GM18873 (cell line): Measurements from ENCODE around the gene CACNG3.
"Not testable (repeated sequence)": the region's sequence is repeated elsewhere in the genome, so short reads cannot be mapped to it uniquely, and the experiment has no call there.

Experiments used
- ATAC-seq: cut with Tn5 transposase; IDR thresholded peaks from one replicate; pipeline ENCODE4 v1.9.1; 2021; ENCODE audit warnings: mild to moderate bottlenecking, moderate library complexity, moderate number of reproducible peaks; ENCODE audit not compliant: unreplicated experiment, low FRiP score

Gene CACNG3

DNA sequence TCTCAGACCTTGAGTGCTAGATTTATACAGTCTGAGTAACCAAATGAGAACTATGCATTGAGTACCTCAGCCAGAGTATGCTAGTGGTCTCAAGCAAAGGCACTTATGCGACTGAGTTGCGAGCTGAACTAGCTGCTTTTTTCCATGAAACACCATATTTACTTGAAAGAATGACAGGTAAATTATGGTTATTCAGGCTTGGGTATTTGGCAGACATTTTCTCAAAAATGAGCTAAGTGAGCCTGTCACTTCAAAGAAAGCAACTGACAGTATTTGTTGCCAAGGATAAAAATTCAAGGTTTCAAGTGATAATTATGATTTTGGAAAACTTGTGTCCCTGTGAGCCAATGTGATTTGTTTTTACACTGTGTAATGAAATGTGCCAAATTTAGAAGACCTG, 19.3 kb downstream of the CACNG3 start:
- no peak for ATAC-seq

DNA sequence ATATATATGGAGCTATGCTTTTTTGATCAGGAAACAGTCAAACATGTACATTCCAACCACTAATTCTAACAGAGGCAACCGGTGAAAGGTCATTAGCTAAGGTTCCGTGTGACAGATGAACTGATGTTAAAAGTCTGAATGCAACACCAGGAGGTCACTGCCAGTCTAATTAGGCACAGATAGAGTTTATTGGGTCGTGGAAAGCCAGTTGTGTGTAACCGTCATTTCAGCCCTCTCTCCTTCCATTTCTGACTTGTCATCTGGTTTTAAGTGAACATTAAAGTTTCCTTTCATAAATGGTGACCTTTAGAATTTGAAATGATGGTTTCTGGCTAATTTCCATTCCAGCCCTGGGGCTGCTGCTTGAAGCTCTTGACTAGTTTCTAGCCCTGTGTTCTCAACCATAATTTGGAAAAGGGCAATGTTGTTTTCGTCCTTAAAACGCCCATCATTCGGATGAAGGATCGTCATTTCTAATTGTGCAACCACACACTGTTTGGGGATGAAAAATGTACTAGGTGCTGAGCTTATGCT, 23.9 kb downstream of the CACNG3 start:
- ATAC-seq: no peak

DNA sequence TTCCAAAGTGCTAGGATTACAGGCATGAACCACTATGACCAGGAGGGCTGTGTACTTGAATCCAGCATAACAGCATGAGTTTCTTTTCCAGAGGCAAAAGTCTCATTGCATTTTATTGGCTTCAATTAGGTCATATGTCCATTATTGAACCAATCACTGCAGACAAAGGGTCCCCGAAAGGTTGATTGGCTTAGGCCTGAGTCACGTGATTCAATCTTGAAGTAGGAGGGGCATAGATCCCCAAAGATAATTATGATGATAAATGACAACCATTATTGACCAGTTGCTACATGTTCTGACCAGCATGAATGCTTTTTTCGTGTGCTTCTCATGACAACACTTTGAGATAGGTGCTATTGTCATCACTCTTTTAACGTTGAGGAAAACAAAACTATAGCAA, 25.3 kb downstream of the CACNG3 start:
- ATAC-seq: no peak

DNA sequence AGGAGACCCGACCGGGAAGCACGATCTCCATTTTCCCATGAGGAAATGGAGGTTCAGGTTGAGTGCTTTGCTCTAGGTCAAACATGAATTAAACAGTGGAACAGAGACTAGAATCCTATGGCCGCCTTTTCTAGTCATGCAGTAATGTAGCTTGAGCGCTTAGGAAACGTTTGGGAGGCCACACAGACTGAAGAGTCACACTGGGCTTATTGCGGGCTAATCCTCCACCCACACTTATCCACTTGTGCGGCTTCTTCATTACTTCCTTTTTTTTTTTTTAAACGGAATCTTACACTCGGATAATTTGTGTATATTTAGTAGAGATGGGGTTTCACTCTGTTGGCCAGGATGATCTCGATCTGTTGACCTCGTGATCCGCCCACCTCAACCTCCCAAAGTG, 26.0 kb downstream of the CACNG3 start:
- no peak for ATAC-seq

DNA sequence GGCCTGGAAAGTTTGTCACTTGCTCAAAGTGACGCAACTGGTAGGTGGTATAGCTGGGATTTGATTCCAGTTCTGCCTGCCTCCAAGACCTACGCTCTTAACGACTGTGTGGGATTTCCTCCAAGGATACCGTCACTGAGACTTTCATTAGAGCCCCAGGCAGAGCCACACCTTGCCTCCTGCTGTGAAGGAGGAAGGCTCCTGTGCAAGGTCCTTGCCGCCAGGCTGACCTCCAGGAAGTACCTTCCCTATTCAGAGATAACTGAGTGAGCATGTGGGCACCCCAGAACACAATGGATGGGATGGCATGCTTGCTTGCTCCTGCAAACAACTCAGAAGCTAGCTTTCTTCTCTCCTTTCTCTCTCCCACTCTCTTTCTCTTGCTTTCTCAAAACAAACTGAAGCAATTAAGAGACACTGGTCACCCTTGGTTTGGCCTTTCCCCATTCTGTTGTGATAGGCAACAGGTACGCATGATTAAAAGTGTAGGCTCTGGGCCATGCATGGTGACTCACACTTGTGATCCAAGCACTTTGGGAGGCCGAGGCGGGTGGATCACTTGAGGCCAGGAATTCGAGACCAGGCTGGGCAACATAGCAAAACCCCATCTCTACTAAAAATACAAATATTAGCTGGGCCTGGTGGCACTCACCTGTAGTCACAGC, 30.7 kb downstream of the CACNG3 start:
- ATAC-seq: no peak

DNA sequence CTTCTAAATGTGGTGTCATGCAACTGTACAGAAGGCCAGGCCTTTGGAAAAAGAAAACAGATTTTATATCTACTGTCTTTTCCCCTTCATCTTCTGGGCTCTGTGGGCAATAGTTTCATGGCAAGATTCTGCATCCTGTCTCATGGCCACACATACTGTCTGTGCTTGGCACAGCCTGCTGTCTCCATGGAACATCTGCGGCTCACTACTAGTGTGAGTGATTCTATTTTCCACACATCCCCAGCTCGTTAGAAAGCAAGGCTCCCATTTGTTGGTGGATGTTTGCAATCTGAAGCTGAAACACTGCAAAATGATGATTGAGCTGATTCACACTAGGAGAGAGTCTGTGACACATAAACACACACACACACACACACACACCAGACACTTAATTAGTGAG, 32.4 kb downstream of the CACNG3 start:
- ATAC-seq: no peak

DNA sequence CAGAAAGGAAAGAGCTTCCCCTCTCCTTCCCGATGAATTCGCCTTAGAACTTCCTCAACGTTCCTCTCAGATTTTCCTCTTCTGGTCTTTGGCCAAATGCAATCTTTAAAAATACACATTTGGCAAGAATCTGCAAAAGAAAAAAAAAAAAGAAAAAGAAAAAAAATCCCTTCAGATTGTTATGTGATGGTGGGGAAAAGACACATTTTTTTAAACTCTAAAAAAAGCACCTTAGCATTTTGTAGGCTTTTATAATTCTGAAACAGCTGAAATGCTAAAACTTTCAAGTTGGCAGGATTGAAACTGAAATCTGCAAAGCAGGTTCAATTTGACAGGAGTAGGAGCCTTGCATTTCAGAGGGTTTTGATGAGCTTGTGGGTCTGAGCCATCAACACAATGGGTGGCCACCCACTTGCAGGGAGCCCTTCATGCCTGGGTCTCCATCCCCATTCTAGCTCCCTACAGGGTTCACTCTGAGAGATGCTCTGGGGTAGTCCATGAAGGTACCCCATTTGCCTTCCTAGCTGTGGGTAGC, 33.1 kb downstream of the CACNG3 start:
- no peak for ATAC-seq

DNA sequence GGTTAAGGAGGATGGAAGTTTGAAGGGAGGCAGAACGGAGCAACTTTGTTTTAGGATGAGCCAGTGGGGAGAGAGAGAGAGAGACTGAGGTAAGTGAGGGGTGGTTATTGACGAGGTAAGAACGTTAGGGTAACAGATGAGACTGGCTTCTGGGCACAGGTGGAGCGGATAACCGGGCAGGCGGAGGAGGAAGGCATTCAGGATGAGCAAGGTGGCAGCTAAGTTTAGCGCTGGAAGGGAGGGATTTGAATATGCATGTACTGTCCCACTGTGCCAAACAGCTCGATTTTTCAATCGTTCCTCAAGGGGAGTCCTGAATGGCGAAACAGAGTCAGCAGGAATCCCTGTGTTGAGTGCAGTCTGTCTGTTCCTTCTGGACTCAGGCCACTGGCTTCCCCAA, 35.8 kb downstream of the CACNG3 start:
- ATAC-seq: no peak

DNA sequence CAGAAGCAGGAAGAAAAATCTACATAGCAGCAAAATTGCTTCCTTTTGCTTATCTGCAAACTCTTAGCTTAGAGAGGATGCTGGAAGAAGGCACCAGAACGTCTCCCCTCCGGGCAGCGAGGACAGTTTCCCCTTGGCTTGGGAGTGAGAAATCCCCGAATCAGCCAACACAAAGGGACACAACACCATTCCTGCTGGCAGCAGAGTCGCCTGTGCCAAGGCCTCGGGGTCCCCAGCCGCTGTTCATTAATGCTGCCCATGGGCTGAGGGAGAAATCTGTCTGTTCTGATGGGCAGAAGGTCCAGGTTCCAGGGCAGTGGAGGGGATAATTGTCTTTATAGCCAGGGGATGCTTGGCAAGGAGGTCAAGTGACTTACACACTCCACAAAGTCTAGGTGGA, 38.0 kb downstream of the CACNG3 start:
- no peak for ATAC-seq

DNA sequence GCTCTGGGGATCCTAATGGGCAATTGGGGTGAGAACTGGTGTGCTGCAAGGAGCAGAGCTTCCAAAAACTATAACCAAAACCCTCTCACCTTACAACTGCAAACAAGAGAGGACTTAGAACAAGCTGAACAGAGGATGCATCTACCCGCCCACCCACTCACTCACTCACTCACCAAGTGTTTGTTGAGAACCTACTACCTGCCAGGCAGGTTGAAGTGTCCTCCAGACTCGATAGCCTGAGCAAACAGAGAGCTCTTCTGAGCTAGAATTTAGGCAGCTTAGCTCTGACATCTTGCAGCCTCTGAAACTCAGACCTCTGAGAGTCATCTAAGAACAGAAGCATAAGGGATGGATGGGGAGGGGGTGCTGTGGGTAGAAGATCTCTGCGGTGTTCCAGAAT, 41.2 kb downstream of the CACNG3 start:
- ATAC-seq: no peak

DNA sequence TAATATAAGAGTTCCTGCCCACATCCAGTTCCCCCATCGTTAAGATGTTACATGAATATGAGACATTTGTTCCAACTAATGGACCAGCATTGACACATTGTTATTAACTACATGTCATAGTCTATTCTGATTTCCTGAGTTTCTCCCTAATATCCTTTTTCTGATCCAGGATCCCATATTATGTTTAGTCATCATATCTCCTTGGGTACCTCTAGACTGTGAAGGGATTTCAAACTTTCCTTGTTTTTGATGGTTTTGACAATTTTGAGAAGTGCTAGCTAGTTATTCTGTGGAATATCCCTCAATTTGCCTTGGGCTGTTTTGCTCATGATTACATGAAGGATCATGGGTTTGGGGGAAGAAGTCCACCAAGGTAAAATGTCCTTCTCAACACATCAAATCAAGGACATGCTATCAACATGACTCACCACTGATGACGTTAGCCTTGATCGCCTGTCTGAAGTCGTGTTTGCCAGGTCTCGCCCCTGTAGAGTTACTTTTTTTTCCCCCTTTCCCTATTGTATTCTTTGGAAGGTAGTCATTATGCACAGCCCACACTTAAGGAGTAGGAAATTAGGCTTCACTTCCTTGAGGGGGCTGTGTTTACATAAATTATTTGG, 42.5 kb downstream of the CACNG3 start:
- ATAC-seq: no peak

DNA sequence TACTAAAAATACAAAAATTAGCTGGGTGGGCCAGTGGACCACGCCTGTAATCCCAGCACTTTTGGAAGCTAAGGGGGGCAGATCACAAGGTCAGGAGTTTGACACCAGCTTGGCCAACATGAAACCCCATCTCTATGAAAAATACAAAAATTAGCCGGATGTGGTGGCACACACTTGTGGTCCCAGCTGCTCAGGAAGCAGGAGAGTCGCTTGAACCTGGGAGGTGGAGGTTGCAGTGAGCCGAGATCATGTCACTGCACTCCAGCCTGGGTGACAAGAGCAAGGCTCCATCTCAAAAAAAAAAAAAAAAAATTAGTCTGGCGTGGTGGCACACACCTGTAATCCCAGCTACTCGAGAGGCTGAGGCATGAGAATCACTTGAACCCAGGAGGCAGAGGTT, 44.6 kb downstream of the CACNG3 start:
- ATAC-seq: not testable (repeated sequence)

DNA sequence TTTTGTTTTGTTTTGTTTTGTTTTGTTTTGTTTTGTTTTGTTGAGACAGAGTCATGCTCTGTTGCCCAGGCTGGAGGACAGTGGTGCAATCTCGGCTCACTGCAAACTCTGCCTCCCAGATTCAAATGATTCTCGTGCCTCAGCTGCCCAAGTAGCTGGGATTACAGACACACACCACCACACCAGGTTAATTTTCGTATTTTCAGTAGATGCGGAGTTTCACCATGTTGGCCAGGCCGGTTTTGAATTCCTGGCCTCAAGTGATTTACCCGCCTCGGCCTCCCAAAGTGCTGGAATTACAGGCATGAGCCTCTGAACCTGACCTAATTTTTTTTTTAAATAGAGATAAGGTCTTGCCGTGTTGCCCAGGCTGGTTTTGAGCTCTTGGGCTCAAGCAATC, 46.5 kb downstream of the CACNG3 start:
- no peak for ATAC-seq

DNA sequence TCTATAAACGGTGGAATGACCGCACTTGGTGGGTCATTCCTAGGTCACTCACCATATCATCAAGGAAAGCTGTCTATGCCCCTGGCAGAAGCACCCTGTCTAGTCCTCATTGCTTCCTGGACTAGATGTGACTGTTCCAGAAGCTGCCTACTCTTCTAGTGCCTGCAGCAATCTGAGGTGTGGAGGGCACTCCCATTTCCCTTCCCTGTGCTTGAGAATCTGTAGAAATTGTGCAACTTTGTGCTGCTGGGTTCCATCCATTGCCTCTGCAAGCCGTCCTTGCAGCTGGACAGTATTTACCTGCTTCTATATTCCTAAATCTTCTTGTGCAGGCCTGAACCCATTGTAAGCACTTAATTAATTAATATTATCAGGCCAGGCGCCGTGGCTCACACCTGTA, 52.1 kb downstream of the CACNG3 start:
- no peak for ATAC-seq

DNA sequence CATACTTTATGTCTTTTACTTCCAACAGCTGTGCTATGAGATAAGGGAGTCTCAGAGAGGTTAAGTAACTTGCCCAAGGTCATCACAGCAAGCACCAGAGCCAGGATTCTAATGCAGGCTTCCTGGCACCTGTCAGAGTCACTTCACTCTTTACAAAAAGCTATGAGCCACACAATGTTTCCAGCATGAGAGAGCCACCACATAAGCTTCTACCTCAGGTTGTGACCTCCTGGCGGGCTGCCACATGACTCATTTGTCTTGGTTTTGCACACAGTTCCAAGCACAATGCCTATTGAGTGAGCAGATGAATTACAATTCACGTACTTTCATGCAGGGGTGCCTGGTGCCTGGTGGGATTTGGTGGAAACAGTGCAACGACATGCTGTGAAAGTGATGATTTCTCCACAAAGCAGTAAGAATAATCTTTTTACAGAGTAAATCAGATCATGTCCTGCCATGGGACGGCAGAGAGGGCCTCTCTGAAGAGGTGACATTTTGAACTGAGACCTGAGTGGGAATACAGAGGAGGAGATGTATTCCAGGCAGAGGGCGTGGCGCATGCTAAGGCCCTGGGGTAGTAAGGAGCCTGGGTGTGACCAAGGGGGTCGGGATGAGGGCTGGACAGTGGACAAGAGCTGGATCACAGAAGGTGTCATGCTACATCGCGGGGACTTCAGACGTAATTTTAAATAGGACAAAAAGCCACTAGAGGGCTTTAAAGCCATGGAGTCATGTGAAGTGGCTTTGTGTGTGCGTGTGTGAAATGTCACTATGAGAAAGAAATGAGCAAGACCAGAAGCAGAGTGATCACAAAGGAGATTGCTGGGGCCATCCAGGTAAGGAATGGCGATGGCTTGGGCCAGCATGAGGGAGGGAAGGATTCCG, 53.4 kb downstream of the CACNG3 start:
- ATAC-seq: no peak

DNA sequence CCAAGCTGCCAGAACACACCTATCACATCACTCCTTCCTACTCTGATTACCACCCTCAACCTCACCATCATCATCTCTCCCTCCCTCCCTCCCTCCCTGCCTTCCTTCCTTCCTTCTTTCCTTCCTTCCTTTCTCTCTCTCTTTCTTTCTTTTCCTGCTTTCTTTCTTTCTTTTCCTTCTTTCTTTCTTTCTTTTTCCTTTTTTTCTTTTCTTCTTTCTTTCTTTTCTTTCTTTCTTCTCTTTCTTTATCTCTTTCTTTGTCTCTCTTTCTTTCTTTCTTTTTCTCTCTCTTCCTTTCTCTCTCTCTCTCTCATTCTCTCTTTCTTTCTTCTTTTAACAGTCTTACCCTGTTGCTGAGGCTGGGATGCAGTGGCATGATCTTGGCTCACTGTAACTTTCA, 59.2 kb downstream of the CACNG3 start:
- ATAC-seq: no peak

DNA sequence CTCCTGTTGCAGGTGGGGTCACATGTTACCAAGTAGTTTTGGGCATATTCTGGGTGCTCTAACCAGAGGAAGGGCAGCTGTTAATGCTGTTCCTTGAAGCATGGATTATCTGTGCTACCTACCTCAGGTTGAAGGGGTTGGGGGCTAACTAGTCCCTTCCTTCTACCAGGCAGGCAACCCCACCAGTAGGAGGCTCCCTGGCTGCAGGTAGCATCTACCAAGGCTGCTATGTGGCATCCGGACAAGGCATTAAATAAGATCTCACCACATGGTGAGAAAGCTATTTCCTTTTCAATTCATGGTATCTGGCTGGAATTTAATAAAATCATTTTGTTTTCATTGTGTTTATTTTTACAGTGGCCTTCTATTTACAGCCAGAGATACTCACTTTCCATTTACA, 62.5 kb downstream of the CACNG3 start:
- no peak for ATAC-seq

DNA sequence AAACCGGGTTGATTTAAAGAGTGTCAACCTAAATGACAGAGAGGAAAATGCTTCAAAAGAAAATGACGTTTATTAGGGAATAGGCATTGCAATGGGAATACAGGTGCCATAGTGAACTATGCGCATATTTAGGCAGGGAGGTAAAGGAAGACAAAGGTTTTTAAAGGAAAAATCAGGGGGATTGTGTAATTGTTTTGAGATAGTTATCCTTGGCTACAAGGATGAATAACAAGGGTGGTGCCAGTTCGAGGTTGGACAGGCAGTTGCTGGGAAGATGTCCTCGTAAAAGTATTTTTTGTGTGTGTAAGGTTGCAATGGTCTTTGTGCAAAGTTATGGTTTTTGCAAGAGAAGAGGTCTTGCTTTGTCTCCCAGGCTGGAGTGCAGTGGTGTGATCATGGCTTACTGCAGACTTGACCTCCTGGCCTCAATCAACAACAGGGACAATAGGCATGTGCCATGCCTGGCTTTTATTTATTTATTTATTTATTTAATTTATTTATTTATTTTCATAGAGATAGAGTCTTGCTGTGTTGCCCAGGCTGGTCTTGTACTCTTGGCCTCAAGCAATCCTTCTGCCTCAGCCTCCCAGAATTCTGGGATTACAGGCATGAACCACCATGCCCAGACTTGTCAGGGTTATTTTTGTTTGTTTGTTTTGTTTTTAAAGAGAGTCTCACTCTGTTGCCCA, 63.1 kb downstream of the CACNG3 start:
- ATAC-seq: no peak

DNA sequence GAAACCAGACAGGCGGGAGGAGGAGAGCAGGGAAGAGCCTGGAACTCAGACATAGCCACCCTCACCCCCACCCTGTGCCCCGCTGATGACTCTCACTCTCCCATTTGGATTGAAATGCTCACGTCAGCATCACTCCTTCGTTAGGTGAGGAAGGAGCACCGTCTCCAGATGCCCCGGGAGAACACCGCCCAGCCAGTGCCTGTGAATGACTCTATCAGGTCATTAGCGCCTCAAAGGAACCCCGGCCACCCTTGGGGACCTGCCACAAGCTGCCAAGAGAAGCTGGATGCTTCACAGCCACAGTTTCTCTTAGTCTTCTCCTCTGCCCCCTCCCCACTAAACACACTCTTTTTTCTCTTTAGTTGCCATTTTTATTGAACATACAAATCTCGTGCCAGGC, 66.0 kb downstream of the CACNG3 start:
- no peak for ATAC-seq

DNA sequence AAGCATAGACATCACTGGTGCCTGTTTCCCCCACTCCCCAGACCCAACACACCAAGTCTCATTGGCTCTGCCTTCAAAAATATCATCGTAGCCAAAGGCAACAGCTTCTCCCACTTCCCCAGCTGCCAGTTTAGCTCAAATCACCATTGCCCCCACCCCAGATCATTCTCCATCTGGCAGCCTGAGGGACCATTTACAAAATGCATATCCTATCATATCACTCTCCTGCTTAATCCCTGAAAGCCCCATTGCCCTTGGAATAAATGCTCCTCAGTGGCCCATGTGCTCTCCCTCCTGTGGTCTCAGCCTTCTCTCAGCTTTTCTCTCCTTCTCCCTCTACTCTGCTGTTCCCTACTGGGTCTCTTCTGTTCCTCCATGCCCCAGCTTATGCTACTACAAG, 68.3 kb downstream of the CACNG3 start:
- no peak for ATAC-seq
